A673 (cell line): Measurements from ENCODE around the gene PFKFB2.

Source experiments
- EZH2 ChIP-seq: fragments of 200-600 bp; sonication (generic); IDR thresholded peaks from 2 replicates; pipeline ENCODE4 v1.6.1; 2017; ENCODE audit warnings: borderline replicate concordance, low read depth, mild to moderate bottlenecking, mixed read lengths, antibody characterized with exemption, low read length; ENCODE audit not compliant: poor library complexity, severe bottlenecking
- TF ChIP-seq, protein P1 (sequence below): fragments of 300-800, 200-600 bp; sonication (generic); conservative IDR thresholded peaks from 2 replicates; pipeline ENCODE4 v1.5.1; 2017; ENCODE audit warnings: low read depth, mild to moderate bottlenecking, antibody characterized with exemption, low read length, moderate library complexity, mixed read lengths

DNA sequence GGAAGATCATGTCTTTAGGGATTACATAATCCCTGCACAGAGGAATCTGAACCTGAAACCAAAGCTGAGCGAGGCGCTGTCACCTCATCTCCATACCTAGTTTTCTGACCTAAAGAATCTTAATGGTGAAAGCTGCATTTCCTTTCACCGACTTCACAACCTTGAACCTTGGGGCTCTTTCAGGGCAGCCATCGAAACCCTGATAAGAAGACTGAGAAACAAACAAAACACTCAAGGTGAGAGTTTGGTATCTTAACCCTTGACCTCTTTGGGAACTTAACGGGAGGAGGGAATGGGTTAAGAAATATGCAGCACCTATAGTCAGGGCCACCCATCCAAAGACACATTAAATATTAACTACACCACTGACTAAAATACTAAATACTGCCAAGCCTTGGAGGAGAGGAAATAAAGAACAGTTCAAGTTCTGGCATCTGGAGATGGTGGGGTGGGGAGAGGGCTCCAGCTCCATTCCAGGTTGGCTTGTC is 22.5 kb upstream of the PFKFB2 start:
- TF ChIP-seq, protein P1, sequence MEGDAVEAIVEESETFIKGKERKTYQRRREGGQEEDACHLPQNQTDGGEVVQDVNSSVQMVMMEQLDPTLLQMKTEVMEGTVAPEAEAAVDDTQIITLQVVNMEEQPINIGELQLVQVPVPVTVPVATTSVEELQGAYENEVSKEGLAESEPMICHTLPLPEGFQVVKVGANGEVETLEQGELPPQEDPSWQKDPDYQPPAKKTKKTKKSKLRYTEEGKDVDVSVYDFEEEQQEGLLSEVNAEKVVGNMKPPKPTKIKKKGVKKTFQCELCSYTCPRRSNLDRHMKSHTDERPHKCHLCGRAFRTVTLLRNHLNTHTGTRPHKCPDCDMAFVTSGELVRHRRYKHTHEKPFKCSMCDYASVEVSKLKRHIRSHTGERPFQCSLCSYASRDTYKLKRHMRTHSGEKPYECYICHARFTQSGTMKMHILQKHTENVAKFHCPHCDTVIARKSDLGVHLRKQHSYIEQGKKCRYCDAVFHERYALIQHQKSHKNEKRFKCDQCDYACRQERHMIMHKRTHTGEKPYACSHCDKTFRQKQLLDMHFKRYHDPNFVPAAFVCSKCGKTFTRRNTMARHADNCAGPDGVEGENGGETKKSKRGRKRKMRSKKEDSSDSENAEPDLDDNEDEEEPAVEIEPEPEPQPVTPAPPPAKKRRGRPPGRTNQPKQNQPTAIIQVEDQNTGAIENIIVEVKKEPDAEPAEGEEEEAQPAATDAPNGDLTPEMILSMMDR: no peak
- no peak for TF ChIP-seq EZH2
